Measurements from ENCODE around the gene SHMT2.

DNA sequence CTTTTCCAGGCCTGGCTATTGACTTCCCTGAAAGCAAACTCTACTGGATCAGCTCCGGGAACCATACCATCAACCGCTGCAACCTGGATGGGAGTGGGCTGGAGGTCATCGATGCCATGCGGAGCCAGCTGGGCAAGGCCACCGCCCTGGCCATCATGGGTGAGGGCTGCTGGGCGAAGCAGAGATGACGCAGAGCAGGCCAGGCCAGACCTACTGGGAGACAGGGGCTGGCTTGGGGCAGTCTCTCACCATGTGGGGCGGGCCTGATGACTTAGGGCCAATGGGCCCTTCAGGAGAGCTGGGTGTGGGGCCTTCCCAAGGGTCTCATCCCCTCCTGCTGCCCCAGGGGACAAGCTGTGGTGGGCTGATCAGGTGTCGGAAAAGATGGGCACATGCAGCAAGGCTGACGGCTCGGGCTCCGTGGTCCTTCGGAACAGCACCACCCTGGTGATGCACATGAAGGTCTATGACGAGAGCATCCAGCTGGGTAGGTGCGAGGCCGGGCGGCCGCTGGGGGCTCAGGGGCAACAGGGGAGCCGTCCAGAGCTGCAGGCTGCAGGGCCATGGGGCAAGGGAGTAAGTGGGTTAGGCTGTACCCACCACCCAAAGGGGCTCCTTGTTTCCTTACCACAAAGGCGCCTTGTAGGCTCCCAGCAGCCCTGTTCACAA is 49.1 kb upstream of the SHMT2 start:
- TF ChIP-seq POLR2AphosphoS5 (IDR thresholded peaks at IDR 0.05), result no peak
- no peak for TF ChIP-seq EP300 (IDR thresholded peaks at IDR 0.05)
